GM21529 (cell line): ENCODE results near the gene UVSSA.
"Not testable (repeated sequence)": the region's sequence is repeated elsewhere in the genome, so short reads cannot be mapped to it uniquely, and the experiment has no call there.

Experiments used
- ATAC-seq: cut with Tn5 transposase; IDR thresholded peaks from one replicate; pipeline ENCODE4 v1.9.1; 2021; ENCODE audit not compliant: unreplicated experiment

The UVSSA gene

DNA sequence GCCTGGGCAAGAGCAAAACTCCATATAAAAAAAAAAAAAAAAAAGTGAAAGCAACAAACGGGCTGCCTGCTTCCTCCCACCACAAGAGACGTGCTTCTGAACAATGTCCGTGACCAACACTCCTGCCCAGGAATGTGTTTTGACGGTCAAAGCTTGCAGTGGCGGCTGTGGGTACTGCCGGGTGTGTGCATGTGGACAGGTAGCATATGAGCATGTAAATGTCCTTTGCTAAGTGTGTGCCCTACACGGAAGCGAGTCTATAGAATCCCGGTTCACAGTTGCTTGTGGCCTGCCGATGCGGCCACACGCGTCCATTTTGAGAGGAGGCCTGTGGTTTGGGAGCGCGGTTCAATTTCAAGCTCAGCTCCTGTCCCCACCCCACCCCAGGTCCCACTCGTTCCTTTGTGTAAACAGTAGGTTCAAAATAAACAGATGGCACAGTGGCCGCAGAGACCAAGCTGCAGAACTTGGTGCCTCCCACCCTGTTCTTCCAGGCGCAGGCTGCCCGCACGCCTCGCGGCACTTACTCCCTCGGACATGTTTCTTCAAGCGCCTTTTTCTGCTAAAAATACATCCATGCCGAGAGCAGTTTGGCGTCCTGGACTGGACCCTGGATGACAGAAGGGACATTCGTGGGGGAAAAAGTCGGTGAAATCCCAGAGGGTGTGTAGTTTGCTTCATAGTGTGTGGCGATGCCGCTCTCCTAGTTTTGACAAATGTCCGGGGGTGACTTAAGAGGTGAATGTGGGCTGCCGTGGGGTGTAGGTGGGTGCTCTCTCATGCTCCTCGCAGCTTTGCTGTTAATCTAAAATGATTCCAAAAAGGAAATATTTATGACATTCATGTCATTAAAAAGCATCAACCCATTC is 70.7 kb downstream of the UVSSA start:
- no peak for ATAC-seq

DNA sequence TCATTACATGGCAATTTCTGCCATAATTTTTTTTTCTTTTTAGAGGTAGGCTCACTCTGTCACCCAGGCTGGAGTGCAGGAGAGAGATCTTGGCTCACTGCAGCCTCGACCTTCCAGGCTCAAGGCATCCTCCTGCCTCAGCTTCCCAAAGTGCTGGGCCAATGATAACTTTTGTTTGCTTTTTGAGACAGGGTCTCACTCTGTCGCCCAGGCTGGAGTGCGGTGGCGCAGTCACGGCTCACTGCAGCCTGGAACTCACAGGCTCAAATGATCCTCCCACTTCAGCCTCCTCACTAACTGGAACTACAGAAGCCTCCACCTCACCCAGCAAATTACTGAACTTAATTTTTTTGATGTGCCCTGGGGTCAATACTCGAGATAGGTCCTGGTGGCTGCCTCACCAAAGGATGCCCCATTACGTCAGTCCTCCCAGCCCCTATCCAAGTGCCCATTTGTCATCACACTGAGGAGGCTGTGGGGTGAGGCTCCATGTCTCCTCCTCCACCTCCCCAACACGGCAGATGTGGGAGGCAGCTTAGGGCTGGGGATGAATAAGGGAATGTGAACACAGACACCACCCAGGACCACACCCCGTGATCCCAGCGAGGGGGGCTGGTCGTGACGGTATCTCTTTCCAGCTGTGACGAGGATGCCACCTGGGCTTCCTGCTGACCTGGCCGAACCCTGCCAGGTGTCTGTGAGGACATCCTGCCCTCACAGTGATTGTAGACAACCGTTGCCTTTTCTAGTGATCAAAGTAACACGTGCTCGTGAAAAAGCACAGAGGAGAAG is 71.7 kb downstream of the UVSSA start:
- no peak for ATAC-seq

DNA sequence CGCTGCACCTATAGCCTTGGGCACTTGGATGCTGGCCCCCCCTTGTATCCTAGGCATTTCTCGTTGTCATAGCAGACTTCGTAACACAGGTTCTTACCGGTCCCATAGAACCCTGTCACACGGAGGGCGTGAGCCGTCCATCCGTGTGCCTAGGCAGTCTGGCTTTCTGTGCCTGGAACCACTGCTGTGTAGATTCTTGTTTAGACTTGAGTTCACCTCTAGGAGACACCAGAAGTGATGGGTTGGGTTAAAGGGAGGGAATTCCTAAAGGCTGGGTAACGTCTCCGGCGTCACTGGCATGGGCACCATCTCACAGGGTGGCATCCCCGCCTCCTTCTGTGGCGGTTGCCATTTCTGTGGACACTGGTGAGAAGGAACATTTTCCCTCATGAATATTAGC is 72.7 kb downstream of the UVSSA start:
- no peak for ATAC-seq

DNA sequence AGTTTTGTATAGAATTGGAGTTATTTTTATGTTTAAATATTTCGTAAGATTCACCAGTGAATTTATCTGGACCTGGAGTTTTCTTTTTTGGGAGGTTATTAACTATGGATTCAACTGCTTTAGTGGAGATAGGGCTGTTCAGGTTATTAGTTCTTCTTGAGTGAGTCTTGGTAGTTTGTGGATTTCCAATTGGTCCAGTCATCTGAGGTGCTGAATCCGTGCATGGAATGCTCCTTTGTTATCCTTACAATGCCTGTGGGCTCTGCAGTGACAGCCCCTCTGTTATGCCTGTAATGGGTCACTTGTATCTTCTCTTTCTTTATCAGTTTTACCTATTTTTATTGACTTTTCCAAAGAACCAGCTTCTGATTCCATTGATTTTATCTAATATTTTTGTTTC is 74.6 kb downstream of the UVSSA start:
- ATAC-seq, result no peak

DNA sequence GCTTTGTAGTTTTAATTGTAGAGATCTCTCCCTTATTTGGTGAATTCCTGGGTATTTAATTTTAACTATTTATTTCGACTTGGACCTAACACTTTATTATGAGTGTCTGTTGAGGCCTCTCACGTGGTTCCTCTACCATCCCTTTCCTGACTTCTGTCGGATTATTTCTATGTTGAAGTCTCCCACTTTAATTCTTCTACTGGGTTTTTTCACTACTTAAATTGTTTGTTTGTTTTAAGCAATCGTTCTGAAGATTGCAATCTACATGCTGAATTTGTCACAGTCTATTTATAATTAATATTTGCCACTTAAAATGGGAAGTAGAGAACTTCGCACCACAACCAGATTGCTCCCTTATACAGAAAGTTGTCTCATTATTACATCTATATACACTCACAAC is 80.0 kb downstream of the UVSSA start:
- ATAC-seq, result no peak

DNA sequence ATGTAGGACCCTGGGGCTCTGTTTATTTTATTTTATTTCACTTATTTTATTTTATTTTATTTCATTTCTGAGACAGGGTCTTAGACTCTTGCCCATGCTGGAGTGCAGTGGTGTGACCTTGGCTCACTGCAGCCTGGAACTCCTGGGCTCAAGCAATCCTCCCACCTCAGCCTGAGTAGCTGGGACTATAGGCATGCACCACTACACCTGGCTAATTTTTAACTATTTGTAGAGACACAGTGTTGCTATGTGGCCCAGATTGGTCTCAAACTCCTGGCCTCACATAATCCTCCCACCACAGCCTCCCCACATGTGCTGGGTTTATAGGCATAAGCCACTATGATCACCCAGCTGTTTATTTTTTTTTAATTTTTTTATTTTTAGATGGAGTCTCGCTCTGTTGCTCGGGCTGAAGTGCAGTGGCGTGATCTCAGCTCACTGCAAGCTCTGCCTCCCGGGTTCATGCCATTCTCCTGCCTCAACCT is 96.7 kb downstream of the UVSSA start:
- not testable (repeated sequence) for ATAC-seq
